ENCODE measurements around the gene STX11. TPM values are rescaled to one million over a fixed set of nuclear protein-coding genes. Genes with fewer than 3 reads are reported as not detected.

Gene STX11
- total RNA-seq, 1 donor from 2014 or later: 26.4 TPM

DNA sequence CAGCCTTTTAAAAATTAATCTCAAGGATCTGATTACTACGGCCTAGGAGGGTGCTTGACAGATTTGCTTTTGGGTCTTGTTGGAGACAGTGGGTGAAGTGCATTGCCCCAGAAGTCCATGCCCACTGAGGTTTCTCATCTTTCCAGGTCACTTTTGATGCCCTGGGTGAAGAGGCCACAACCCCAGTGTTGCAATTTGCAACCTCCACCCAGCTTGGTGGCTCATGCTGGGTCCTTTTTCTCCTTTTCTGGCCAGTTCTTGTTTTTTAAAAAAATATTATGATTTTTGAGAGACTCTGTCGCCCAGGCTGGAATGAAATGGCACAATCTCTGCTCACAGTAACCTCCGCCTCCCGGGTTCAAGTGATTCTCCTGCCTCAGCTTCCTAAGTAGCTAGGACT is 9.4 kb downstream of the STX11 start:
- POLR2A ChIA-PET: no interaction called here
- CTCF ChIA-PET: no interaction called here
- H3K27me3 Mint-ChIP-seq: no peaks in the 10 kb centered on the region
- no peak overlapping the region for H3K27ac Mint-ChIP-seq
- intact Hi-C loops (cut with micrococcal nuclease): loop anchor here (2.0 to 10.0 kb wide), 2 partner anchors 13 to 1805 kb away; partner anchors contain the start of gene SHPRH
- H3K4me1 Mint-ChIP-seq: peaks cover 38% of the 10 kb centered on the region
- H3K9me3 Mint-ChIP-seq: no peaks in the 10 kb centered on the region
- H3K4me3 Mint-ChIP-seq: no peak overlapping the region
- DNase-seq: no peak
- peaks cover 27% of the 10 kb centered on the region for H3K36me3 Mint-ChIP-seq (ENCODE audit: low read depth)
- TF ChIP-seq, protein P1, sequence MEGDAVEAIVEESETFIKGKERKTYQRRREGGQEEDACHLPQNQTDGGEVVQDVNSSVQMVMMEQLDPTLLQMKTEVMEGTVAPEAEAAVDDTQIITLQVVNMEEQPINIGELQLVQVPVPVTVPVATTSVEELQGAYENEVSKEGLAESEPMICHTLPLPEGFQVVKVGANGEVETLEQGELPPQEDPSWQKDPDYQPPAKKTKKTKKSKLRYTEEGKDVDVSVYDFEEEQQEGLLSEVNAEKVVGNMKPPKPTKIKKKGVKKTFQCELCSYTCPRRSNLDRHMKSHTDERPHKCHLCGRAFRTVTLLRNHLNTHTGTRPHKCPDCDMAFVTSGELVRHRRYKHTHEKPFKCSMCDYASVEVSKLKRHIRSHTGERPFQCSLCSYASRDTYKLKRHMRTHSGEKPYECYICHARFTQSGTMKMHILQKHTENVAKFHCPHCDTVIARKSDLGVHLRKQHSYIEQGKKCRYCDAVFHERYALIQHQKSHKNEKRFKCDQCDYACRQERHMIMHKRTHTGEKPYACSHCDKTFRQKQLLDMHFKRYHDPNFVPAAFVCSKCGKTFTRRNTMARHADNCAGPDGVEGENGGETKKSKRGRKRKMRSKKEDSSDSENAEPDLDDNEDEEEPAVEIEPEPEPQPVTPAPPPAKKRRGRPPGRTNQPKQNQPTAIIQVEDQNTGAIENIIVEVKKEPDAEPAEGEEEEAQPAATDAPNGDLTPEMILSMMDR (IDR thresholded peaks at IDR 0.05): no peak
- ATAC-seq (ENCODE audit: low read depth): no peak

- TF ChIP-seq, protein P1 (IDR thresholded peaks at IDR 0.05): no peak
- H3K36me3 Mint-ChIP-seq (ENCODE audit: low read depth): peaks cover 27% of the 10 kb centered on the region
- peaks cover 35% of the 10 kb centered on the region for H3K4me1 Mint-ChIP-seq
- H3K27me3 Mint-ChIP-seq: no peaks in the 10 kb centered on the region
- H3K9me3 Mint-ChIP-seq: no peaks in the 10 kb centered on the region
- H3K27ac Mint-ChIP-seq: no peak overlapping the region
- no peak for ATAC-seq (ENCODE audit: low read depth)
- DNase-seq: no peak
- CTCF ChIA-PET: no interaction called here
- intact Hi-C loops (cut with micrococcal nuclease): no loop called here
- no peak overlapping the region for H3K4me3 Mint-ChIP-seq
- POLR2A ChIA-PET: no interaction called here
Measured at GRCh38 chr6:144160431-144161005, 10.2 kb downstream of the STX11 start.

DNA sequence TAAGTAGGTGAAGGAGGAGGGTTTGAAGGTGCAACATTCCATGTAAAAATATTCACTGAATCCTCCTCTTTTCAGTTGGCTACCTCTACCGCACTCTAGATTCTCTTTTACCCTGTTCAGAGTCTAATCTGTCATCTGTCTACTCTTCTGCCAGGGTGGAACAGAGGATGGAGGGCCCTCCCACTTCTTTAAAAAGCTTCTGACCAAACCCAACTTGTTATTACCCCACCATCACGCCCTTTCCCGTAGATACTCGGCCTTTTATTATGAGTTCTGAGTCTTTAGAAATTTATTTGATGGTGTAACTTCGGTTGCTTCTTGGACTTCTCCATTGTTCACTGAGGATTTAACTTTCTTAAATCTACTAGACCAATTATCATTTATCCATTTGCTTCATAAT is 11.7 kb downstream of the STX11 start:
- Mint-ChIP-seq H3K27me3 (no peaks in the 10 kb centered on the region), H3K4me1 (peaks cover 24% of the 10 kb centered on the region), H3K27ac (peak overlapping the region; percentile 57), H3K4me3 (no peak overlapping the region), H3K9me3 (no peaks in the 10 kb centered on the region), H3K36me3 (ENCODE audit: low read depth) (peaks cover 22% of the 10 kb centered on the region)
- TF ChIP-seq, protein P1 (IDR thresholded peaks at IDR 0.05): no peak
- intact Hi-C loops (cut with micrococcal nuclease): loop anchor here (2.0 kb wide), 1 partner anchor 49 kb away; no protein-coding TSS in a partner anchor
- ATAC-seq (ENCODE audit: low read depth) (no peak), DNase-seq (no peak)
- CTCF ChIA-PET: no interaction called here
- POLR2A ChIA-PET: interaction anchor here (1.5 kb wide), 1 partner anchor 11 kb away, joined by 3 read pairs; no protein-coding TSS in a partner anchor

DNA sequence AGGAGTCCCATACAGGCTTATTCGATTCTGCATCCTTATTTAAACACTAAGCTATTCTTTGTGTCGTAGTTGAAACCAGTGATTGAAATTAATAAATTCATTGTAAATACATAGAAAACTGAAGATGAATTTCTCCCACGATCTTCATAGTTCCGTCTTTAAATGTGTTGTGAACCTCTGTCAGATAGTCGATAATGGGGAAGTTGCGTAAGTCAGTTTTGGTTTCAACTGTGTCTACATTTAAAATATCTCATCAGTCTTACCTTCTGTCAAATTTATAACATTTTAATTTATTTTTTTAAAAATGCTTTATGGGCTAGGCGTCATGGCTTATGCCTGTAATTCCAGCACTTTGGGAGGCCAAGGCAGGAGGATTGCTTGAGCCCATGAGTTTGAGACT is 12.7 kb downstream of the STX11 start:
- peak overlapping the region; percentile 15 for H3K4me3 Mint-ChIP-seq
- intact Hi-C loops (cut with micrococcal nuclease): loop anchor here (1.0 to 2.0 kb wide), 2 partner anchors 13 to 48 kb away; partner anchors contain the start of gene STX11
- H3K36me3 Mint-ChIP-seq (ENCODE audit: low read depth): peaks cover 16% of the 10 kb centered on the region
- H3K27me3 Mint-ChIP-seq: no peaks in the 10 kb centered on the region
- peaks cover 23% of the 10 kb centered on the region for H3K4me1 Mint-ChIP-seq
- TF ChIP-seq, protein P1 (IDR thresholded peaks at IDR 0.05): no peak
- CTCF ChIA-PET: interaction anchor here (1.3 kb wide), 1 partner anchor 55 kb away, joined by 3 read pairs; no protein-coding TSS in a partner anchor
- peak overlapping the region; percentile 57 for H3K27ac Mint-ChIP-seq
- POLR2A ChIA-PET: interaction anchor here (1.5 kb wide), 1 partner anchor 12 kb away, joined by 3 read pairs; no protein-coding TSS in a partner anchor
- ATAC-seq (ENCODE audit: low read depth) (peak; percentile 64), DNase-seq (no peak)
- no peaks in the 10 kb centered on the region for H3K9me3 Mint-ChIP-seq

DNA sequence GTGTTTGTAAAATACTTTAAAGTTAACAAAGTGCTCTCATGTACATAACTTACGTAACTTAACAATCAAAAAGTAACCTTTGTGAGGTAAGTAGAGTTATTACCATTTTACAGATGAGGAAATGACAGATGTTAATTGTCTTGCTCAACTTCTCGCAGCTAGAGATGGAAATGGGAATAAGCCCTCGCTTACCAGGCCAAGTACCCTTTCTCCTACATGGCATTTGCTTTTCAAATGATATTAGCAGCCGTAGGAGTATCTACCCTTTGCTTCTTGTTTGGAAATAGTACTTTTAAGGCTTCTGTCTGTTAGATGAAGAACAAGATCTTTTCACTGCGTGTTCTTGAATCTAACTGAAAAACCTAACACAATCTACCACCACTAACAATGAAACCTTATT is 15.5 kb downstream of the STX11 start:
- Mint-ChIP-seq H3K4me3 (no peak overlapping the region), H3K27me3 (no peaks in the 10 kb centered on the region), H3K4me1 (peaks cover 15% of the 10 kb centered on the region), H3K9me3 (no peaks in the 10 kb centered on the region), H3K27ac (no peak overlapping the region), H3K36me3 (ENCODE audit: low read depth) (peaks cover 25% of the 10 kb centered on the region)
- ChIA-PET POLR2A (no interaction called here), CTCF (no interaction called here)
- TF ChIP-seq, protein P1 (IDR thresholded peaks at IDR 0.05): no peak
- intact Hi-C loops (cut with micrococcal nuclease): loop anchor here (2.0 kb wide), 1 partner anchor 15 kb away; no protein-coding TSS in a partner anchor
- DNase-seq (no peak), ATAC-seq (ENCODE audit: low read depth) (no peak)

Measured in activated B cell treated with CpG ODN at 0.5 μM for 24 hours (primary cell).